ENCODE data around the gene ZNF610.

ZNF610 gene

GRCh38 chr19:52286256-52286655 lies 49.8 kb upstream of the ZNF610 start:
- CTCF ChIA-PET: no interaction called here
- Histone ChIP-seq H3K4me1 (ENCODE audit: control insufficient read depth, insufficient read depth, low read length) (no peaks in the 10 kb centered on the region), H3K27ac (ENCODE audit: extremely low read depth, low read depth, low read length) (no peak overlapping the region), H3K36me3 (ENCODE audit: control insufficient read depth in 2 of 2, insufficient read depth in 1 of 2, low read length in 2 of 2) (peaks cover 43 to 60% of the 10 kb centered on the region in 2 experiments), H3K9me3 (ENCODE audit: control insufficient read depth, insufficient read depth, low read depth, low read length) (no peaks in the 10 kb centered on the region), H3K4me3 (ENCODE audit: low read depth, low read length) (no peak overlapping the region)
- no peak for TF ChIP-seq ZNF449 (tag by site-specific recombination; IDR thresholded peaks at IDR 0.05)
- TF ChIP-seq ZNF692 (tag by site-specific recombination; IDR thresholded peaks at IDR 0.05): no peak
- no peak for TF ChIP-seq ZNF837 (tag by site-specific recombination; IDR thresholded peaks at IDR 0.05)
- no peak for TF ChIP-seq ZNF202 (tag by site-specific recombination; IDR thresholded peaks at IDR 0.05; ENCODE audit: borderline replicate concordance)
- TF ChIP-seq, protein P1, sequence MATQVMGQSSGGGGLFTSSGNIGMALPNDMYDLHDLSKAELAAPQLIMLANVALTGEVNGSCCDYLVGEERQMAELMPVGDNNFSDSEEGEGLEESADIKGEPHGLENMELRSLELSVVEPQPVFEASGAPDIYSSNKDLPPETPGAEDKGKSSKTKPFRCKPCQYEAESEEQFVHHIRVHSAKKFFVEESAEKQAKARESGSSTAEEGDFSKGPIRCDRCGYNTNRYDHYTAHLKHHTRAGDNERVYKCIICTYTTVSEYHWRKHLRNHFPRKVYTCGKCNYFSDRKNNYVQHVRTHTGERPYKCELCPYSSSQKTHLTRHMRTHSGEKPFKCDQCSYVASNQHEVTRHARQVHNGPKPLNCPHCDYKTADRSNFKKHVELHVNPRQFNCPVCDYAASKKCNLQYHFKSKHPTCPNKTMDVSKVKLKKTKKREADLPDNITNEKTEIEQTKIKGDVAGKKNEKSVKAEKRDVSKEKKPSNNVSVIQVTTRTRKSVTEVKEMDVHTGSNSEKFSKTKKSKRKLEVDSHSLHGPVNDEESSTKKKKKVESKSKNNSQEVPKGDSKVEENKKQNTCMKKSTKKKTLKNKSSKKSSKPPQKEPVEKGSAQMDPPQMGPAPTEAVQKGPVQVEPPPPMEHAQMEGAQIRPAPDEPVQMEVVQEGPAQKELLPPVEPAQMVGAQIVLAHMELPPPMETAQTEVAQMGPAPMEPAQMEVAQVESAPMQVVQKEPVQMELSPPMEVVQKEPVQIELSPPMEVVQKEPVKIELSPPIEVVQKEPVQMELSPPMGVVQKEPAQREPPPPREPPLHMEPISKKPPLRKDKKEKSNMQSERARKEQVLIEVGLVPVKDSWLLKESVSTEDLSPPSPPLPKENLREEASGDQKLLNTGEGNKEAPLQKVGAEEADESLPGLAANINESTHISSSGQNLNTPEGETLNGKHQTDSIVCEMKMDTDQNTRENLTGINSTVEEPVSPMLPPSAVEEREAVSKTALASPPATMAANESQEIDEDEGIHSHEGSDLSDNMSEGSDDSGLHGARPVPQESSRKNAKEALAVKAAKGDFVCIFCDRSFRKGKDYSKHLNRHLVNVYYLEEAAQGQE (tag by site-specific recombination; IDR thresholded peaks at IDR 0.05): no peak
- no peak for TF ChIP-seq PRDM4 (tag by site-specific recombination; IDR thresholded peaks at IDR 0.05)
- no peak for TF ChIP-seq ZSCAN16 (tag by site-specific recombination; IDR thresholded peaks at IDR 0.05)
- TF ChIP-seq PRDM1 (tag by site-specific recombination; IDR thresholded peaks at IDR 0.05): no peak
- TF ChIP-seq, protein P2, sequence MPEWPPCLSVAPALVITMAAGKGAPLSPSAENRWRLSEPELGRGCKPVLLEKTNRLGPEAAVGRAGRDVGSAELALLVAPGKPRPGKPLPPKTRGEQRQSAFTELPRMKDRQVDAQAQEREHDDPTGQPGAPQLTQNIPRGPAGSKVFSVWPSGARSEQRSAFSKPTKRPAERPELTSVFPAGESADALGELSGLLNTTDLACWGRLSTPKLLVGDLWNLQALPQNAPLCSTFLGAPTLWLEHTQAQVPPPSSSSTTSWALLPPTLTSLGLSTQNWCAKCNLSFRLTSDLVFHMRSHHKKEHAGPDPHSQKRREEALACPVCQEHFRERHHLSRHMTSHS (tag by site-specific recombination; IDR thresholded peaks at IDR 0.05): no peak
- no peak for TF ChIP-seq ZFP41 (tag by site-specific recombination; IDR thresholded peaks at IDR 0.05; ENCODE audit: borderline replicate concordance)
- TF ChIP-seq ZNF549 (tag by site-specific recombination; IDR thresholded peaks at IDR 0.05): no peak
- no peak for TF ChIP-seq ZNF26 (tag by site-specific recombination; IDR thresholded peaks at IDR 0.05)
- TF ChIP-seq, protein P3, sequence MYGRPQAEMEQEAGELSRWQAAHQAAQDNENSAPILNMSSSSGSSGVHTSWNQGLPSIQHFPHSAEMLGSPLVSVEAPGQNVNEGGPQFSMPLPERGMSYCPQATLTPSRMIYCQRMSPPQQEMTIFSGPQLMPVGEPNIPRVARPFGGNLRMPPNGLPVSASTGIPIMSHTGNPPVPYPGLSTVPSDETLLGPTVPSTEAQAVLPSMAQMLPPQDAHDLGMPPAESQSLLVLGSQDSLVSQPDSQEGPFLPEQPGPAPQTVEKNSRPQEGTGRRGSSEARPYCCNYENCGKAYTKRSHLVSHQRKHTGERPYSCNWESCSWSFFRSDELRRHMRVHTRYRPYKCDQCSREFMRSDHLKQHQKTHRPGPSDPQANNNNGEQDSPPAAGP (tag by site-specific recombination; IDR thresholded peaks at IDR 0.05): no peak
- no peak for TF ChIP-seq ZNF48 (tag by site-specific recombination; IDR thresholded peaks at IDR 0.05)
- no peak for TF ChIP-seq SP7 (tag by site-specific recombination; IDR thresholded peaks at IDR 0.05)
- no peak for TF ChIP-seq TCF7L2 (IDR thresholded peaks at IDR 0.05; ENCODE audit: borderline replicate concordance, low read depth, low read length)
- no peak for TF ChIP-seq ZNF621 (tag by site-specific recombination; IDR thresholded peaks at IDR 0.05)
- POLR2A ChIA-PET: interaction anchor here (0.7 kb wide), 1 partner anchor 160 kb away, joined by 5 read pairs; no protein-coding TSS in a partner anchor
